ENCODE results near the gene CDK7.

The CDK7 gene

DNA sequence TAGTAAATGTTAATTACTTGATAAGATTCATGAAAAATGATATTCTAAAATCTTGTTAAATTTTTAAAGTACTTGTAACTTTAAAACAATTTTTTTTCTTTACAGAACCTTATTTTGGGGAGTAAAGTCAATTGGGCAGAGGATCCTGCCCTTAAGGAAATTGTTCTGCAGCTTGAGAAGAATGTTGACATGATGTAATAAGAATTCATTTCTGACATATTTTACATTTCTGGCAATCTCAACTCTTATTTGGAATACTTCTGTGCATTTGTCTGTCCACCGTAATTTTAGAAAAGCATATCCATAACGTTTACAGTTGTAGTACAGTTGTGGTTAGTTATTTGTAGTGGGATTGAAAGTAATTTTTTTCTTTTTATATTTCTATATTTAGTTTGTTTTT, 25.1 kb upstream of the CDK7 start:
- TF ChIP-seq, protein P1, sequence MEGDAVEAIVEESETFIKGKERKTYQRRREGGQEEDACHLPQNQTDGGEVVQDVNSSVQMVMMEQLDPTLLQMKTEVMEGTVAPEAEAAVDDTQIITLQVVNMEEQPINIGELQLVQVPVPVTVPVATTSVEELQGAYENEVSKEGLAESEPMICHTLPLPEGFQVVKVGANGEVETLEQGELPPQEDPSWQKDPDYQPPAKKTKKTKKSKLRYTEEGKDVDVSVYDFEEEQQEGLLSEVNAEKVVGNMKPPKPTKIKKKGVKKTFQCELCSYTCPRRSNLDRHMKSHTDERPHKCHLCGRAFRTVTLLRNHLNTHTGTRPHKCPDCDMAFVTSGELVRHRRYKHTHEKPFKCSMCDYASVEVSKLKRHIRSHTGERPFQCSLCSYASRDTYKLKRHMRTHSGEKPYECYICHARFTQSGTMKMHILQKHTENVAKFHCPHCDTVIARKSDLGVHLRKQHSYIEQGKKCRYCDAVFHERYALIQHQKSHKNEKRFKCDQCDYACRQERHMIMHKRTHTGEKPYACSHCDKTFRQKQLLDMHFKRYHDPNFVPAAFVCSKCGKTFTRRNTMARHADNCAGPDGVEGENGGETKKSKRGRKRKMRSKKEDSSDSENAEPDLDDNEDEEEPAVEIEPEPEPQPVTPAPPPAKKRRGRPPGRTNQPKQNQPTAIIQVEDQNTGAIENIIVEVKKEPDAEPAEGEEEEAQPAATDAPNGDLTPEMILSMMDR (IDR thresholded peaks at IDR 0.05; ENCODE audit: low read depth, low read length, poor library complexity, severe bottlenecking) = no peak
- TF ChIP-seq EZH2phosphoT487 (IDR thresholded peaks at IDR 0.05; ENCODE audit: borderline replicate concordance, low read length) = no peak
- H4K20me1 ChIP-seq (ENCODE audit: control insufficient read depth, insufficient read depth, low read depth, low read length) = no peaks in the 10 kb centered on the region
- H3K4me1 ChIP-seq (ENCODE audit: control insufficient read depth, low read length) = no peaks in the 10 kb centered on the region
- no peaks in the 10 kb centered on the region for H3K9me2 ChIP-seq (replicated peaks; ENCODE audit: control insufficient read depth, low read length)
- H3K27ac ChIP-seq (ENCODE audit: low read depth, low read length) = no peak overlapping the region
- H3K9me3 ChIP-seq (ENCODE audit: control insufficient read depth, insufficient read depth, low read length) = no peaks in the 10 kb centered on the region
- no peak overlapping the region for H3K4me3 ChIP-seq (ENCODE audit: low read length)
- 0 out of 2 replicates have a peak, but pooled peaks cover 3% of the 10 kb centered on the region for H3F3A ChIP-seq (ENCODE audit: control insufficient read depth, insufficient read depth)
- H3K36me3 ChIP-seq (ENCODE audit: control insufficient read depth, low read length) = peaks cover 59% of the 10 kb centered on the region
- no peaks in the 10 kb centered on the region for H3K79me2 ChIP-seq (ENCODE audit: control insufficient read depth, low read length)
- H3K4me2 ChIP-seq (ENCODE audit: low read length) = no peak overlapping the region
- H3K27me3 ChIP-seq (ENCODE audit: control insufficient read depth, low read length) = no peaks in the 10 kb centered on the region

GRCh38 chr5:69211200-69211599, 23.5 kb upstream of the CDK7 start:
- TF ChIP-seq, protein P1 (IDR thresholded peaks at IDR 0.05; ENCODE audit: low read depth, low read length, poor library complexity, severe bottlenecking) = no peak
- TF ChIP-seq EZH2phosphoT487 (IDR thresholded peaks at IDR 0.05; ENCODE audit: borderline replicate concordance, low read length) = no peak
- Histone ChIP-seq H3K4me2 (ENCODE audit: low read length) (no peak overlapping the region), H3K9me2 (replicated peaks; ENCODE audit: control insufficient read depth, low read length) (no peaks in the 10 kb centered on the region), H3K4me1 (ENCODE audit: control insufficient read depth, low read length) (peaks cover 5% of the 10 kb centered on the region), H3K36me3 (ENCODE audit: control insufficient read depth, low read length) (peaks cover 52% of the 10 kb centered on the region), H3K4me3 (ENCODE audit: low read length) (no peak overlapping the region), H3K9me3 (ENCODE audit: control insufficient read depth, insufficient read depth, low read length) (no peaks in the 10 kb centered on the region), H3F3A (ENCODE audit: control insufficient read depth, insufficient read depth) (peaks cover 12% of the 10 kb centered on the region), H3K79me2 (ENCODE audit: control insufficient read depth, low read length) (no peaks in the 10 kb centered on the region), H3K27me3 (ENCODE audit: control insufficient read depth, low read length) (no peaks in the 10 kb centered on the region), H4K20me1 (ENCODE audit: control insufficient read depth, insufficient read depth, low read depth, low read length) (no peaks in the 10 kb centered on the region), H3K27ac (ENCODE audit: low read depth, low read length) (no peak overlapping the region)

DNA sequence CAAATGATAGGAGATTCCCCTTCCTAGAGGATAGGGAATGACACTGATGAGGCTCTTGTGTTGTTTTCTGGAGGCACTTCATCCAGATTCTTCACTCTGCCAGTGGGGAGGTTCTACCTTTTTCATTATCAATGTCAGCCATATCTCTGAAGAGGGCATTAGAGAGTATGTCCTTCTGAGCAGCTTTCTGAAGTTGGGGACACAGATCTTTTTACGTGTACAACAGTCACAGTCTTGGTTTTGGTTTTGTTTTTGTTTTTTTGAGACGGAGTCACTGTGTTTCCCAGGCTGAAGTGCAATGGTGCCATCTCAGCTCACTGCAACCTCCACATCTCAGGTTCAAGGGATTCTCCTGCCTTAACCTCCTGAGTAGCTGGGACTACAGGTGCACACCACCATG, 22.7 kb upstream of the CDK7 start:
- no peak overlapping the region for H3K27ac ChIP-seq (ENCODE audit: low read depth, low read length)
- peaks cover 13% of the 10 kb centered on the region for H3K4me1 ChIP-seq (ENCODE audit: control insufficient read depth, low read length)
- no peak overlapping the region for H3K4me2 ChIP-seq (ENCODE audit: low read length)
- no peaks in the 10 kb centered on the region for H3K27me3 ChIP-seq (ENCODE audit: control insufficient read depth, low read length)
- TF ChIP-seq, protein P1 (IDR thresholded peaks at IDR 0.05; ENCODE audit: low read depth, low read length, poor library complexity, severe bottlenecking) = no peak
- no peak for TF ChIP-seq EZH2phosphoT487 (IDR thresholded peaks at IDR 0.05; ENCODE audit: borderline replicate concordance, low read length)
- peaks cover 18% of the 10 kb centered on the region for H3F3A ChIP-seq (ENCODE audit: control insufficient read depth, insufficient read depth)
- no peaks in the 10 kb centered on the region for H4K20me1 ChIP-seq (ENCODE audit: control insufficient read depth, insufficient read depth, low read depth, low read length)
- peaks cover 44% of the 10 kb centered on the region for H3K36me3 ChIP-seq (ENCODE audit: control insufficient read depth, low read length)
- no peak overlapping the region for H3K4me3 ChIP-seq (ENCODE audit: low read length)
- H3K79me2 ChIP-seq (ENCODE audit: control insufficient read depth, low read length) = no peaks in the 10 kb centered on the region
- H3K9me3 ChIP-seq (ENCODE audit: control insufficient read depth, insufficient read depth, low read length) = no peaks in the 10 kb centered on the region
- no peaks in the 10 kb centered on the region for H3K9me2 ChIP-seq (replicated peaks; ENCODE audit: control insufficient read depth, low read length)
